ENCODE results near the gene DGKD. TPM values are rescaled to one million over a fixed set of nuclear protein-coding genes. Genes with fewer than 3 reads are reported as not detected.
"Not testable (repeated sequence)": the region's sequence is repeated elsewhere in the genome, so short reads cannot be mapped to it uniquely, and the experiment has no call there.

The DGKD gene
- total RNA-seq, 1 donor from 2014 or later: 17.7 TPM

DNA sequence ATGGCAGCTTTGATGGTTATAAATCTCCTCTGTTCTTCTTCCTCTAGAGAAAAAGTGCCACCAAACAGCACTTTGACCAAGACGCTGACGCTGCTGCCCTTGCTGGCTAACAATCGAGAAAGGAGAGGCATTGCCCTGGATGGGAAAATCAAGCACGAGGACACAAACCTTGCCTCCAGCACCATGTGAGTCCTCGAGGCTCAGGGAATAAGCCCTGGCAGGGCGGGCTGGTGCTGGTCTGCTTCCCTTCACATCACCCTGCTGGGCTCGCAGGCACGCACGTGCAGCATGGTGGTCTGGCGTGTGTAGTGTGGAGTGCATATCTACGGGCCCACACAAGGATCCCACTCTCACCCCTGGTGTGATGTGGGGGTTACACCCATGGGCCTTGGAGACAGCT, 19.4 kb upstream of the DGKD start:
- Mint-ChIP-seq H3K27ac (ENCODE audit: unreplicated experiment) (no peak overlapping the region), H3K36me3 (ENCODE audit: low read depth, unreplicated experiment) (no peaks in the 10 kb centered on the region), H3K4me1 (ENCODE audit: low read depth, unreplicated experiment) (peaks cover 2% of the 10 kb centered on the region), H3K4me3 (ENCODE audit: unreplicated experiment) (no peak overlapping the region), H3K27me3 (ENCODE audit: low read depth, unreplicated experiment) (peaks cover 46% of the 10 kb centered on the region), H3K9me3 (ENCODE audit: unreplicated experiment) (no peaks in the 10 kb centered on the region)
- H3K9ac ChIP-seq (ENCODE audit: low read length): no peak overlapping the region
- H3K4me3 ChIP-seq (ENCODE audit: insufficient read depth, low read depth, low read length): no peak overlapping the region
- H3K27ac ChIP-seq (ENCODE audit: low read depth, low read length): no peak overlapping the region
- H3K4me1 ChIP-seq (ENCODE audit: insufficient read depth, low read length): peaks cover 3% of the 10 kb centered on the region
- H3K27me3 ChIP-seq (ENCODE audit: insufficient read depth, low read length): peaks cover 11% of the 10 kb centered on the region
- TF ChIP-seq EZH2 (IDR thresholded peaks at IDR 0.05; ENCODE audit: insufficient read depth, low read length): no peak
- no peak for TF ChIP-seq CTCF (IDR thresholded peaks at IDR 0.05; ENCODE audit: insufficient read depth, low read depth, low read length)
- no peaks in the 10 kb centered on the region for H4K20me1 ChIP-seq (ENCODE audit: insufficient read depth, low read length)
- no peaks in the 10 kb centered on the region for H3K9me3 ChIP-seq (ENCODE audit: insufficient read depth, low read depth, low read length)
- no peaks in the 10 kb centered on the region for H3K79me2 ChIP-seq (ENCODE audit: insufficient read depth, low read length)
- H3K4me2 ChIP-seq (ENCODE audit: low read length): no peak overlapping the region
- no peak overlapping the region for H2AFZ ChIP-seq (ENCODE audit: low read depth, low read length)
- FAIRE-seq (no peak), DNase-seq (ENCODE audit: low read depth) (no peak)
- H3K36me3 ChIP-seq (ENCODE audit: insufficient read depth, low read length): no peaks in the 10 kb centered on the region

DNA sequence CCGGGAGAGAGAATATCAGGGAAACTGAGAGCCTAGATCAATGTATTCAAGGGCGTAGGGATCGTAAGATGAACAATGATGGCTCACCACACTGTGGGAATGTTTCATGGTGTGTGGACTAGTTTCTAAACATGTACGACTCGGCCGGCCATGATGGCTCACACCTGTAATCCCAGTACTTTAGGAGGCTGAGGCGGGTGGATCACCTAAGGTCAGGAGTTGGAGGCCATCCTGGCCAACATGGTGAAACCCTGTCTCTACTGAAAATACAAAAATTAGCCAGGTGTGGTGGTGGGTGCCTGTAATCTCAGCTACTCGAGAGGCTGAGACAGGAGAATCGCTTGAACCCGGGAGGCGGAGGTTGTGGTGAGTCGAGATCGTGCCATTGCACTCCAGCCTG, 18.2 kb upstream of the DGKD start:
- not testable (repeated sequence) for H3K9ac ChIP-seq (ENCODE audit: low read length); H3K4me1 Mint-ChIP-seq (ENCODE audit: low read depth, unreplicated experiment); DNase-seq (ENCODE audit: low read depth); H2AFZ ChIP-seq (ENCODE audit: low read depth, low read length); H4K20me1 ChIP-seq (ENCODE audit: insufficient read depth, low read length); H3K36me3 Mint-ChIP-seq (ENCODE audit: low read depth, unreplicated experiment); H3K9me3 Mint-ChIP-seq (ENCODE audit: unreplicated experiment); H3K4me1 ChIP-seq (ENCODE audit: insufficient read depth, low read length); H3K4me3 ChIP-seq (ENCODE audit: insufficient read depth, low read depth, low read length); FAIRE-seq; H3K4me3 Mint-ChIP-seq (ENCODE audit: unreplicated experiment); H3K27ac Mint-ChIP-seq (ENCODE audit: unreplicated experiment); H3K9me3 ChIP-seq (ENCODE audit: insufficient read depth, low read depth, low read length); H3K36me3 ChIP-seq (ENCODE audit: insufficient read depth, low read length); H3K27ac ChIP-seq (ENCODE audit: low read depth, low read length); H3K4me2 ChIP-seq (ENCODE audit: low read length); H3K79me2 ChIP-seq (ENCODE audit: insufficient read depth, low read length)
- H3K27me3 Mint-ChIP-seq (ENCODE audit: low read depth, unreplicated experiment): peaks cover 46% of the 10 kb centered on the region
- peaks cover 11% of the 10 kb centered on the region for H3K27me3 ChIP-seq (ENCODE audit: insufficient read depth, low read length)

GRCh38 chr2:233336541-233336940, 17.8 kb upstream of the DGKD start:
- H3K27ac ChIP-seq (ENCODE audit: low read depth, low read length): no peak overlapping the region
- DNase-seq (ENCODE audit: low read depth) (no peak), FAIRE-seq (no peak)
- H3K9ac ChIP-seq (ENCODE audit: low read length): no peak overlapping the region
- no peaks in the 10 kb centered on the region for H3K36me3 ChIP-seq (ENCODE audit: insufficient read depth, low read length)
- H3K4me2 ChIP-seq (ENCODE audit: low read length): no peak overlapping the region
- no peaks in the 10 kb centered on the region for H4K20me1 ChIP-seq (ENCODE audit: insufficient read depth, low read length)
- no peaks in the 10 kb centered on the region for H3K4me1 Mint-ChIP-seq (ENCODE audit: low read depth, unreplicated experiment)
- peaks cover 11% of the 10 kb centered on the region for H3K27me3 ChIP-seq (ENCODE audit: insufficient read depth, low read length)
- H3K4me3 Mint-ChIP-seq (ENCODE audit: unreplicated experiment): no peak overlapping the region
- no peaks in the 10 kb centered on the region for H3K79me2 ChIP-seq (ENCODE audit: insufficient read depth, low read length)
- no peak overlapping the region for H3K27ac Mint-ChIP-seq (ENCODE audit: unreplicated experiment)
- H3K27me3 Mint-ChIP-seq (ENCODE audit: low read depth, unreplicated experiment): peaks cover 45% of the 10 kb centered on the region
- no peaks in the 10 kb centered on the region for H3K9me3 Mint-ChIP-seq (ENCODE audit: unreplicated experiment)
- no peak overlapping the region for H3K4me3 ChIP-seq (ENCODE audit: insufficient read depth, low read depth, low read length)
- H2AFZ ChIP-seq (ENCODE audit: low read depth, low read length): no peak overlapping the region
- H3K9me3 ChIP-seq (ENCODE audit: insufficient read depth, low read depth, low read length): no peaks in the 10 kb centered on the region
- H3K4me1 ChIP-seq (ENCODE audit: insufficient read depth, low read length): no peaks in the 10 kb centered on the region
- TF ChIP-seq EZH2 (IDR thresholded peaks at IDR 0.05; ENCODE audit: insufficient read depth, low read length): no peak
- no peaks in the 10 kb centered on the region for H3K36me3 Mint-ChIP-seq (ENCODE audit: low read depth, unreplicated experiment)

DNA sequence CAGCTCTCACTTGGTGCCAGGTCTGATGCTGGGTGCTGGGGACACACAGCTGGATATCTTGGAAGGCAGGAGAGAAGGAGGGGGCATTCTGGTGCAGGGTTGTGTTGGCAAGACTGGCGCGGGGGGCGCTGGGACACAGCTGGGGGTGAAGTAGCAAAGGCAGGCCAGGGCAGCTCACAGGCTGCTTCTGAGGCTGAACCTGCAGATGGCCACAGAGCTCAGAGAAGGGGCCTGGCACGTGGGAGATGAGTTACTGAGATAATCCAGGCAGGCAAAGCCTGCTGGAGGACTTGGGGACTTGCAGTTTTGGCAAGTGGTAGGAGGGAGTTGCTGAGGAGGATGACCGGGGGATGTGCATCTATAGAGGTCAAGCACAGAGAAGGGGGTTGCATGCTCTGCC, 16.2 kb upstream of the DGKD start:
- no peak overlapping the region for H3K27ac Mint-ChIP-seq (ENCODE audit: unreplicated experiment)
- no peaks in the 10 kb centered on the region for H3K36me3 Mint-ChIP-seq (ENCODE audit: low read depth, unreplicated experiment)
- Histone ChIP-seq H3K79me2 (ENCODE audit: insufficient read depth, low read length) (no peaks in the 10 kb centered on the region), H3K9ac (ENCODE audit: low read length) (no peak overlapping the region), H3K36me3 (ENCODE audit: insufficient read depth, low read length) (no peaks in the 10 kb centered on the region), H2AFZ (ENCODE audit: low read depth, low read length) (no peak overlapping the region), H3K9me3 (ENCODE audit: insufficient read depth, low read depth, low read length) (no peaks in the 10 kb centered on the region), H3K4me2 (ENCODE audit: low read length) (no peak overlapping the region), H4K20me1 (ENCODE audit: insufficient read depth, low read length) (no peaks in the 10 kb centered on the region), H3K27ac (ENCODE audit: low read depth, low read length) (no peak overlapping the region), H3K27me3 (ENCODE audit: insufficient read depth, low read length) (peaks cover 11% of the 10 kb centered on the region), H3K4me1 (ENCODE audit: insufficient read depth, low read length) (no peaks in the 10 kb centered on the region), H3K4me3 (ENCODE audit: insufficient read depth, low read depth, low read length) (no peak overlapping the region)
- no peaks in the 10 kb centered on the region for H3K9me3 Mint-ChIP-seq (ENCODE audit: unreplicated experiment)
- H3K4me1 Mint-ChIP-seq (ENCODE audit: low read depth, unreplicated experiment): no peaks in the 10 kb centered on the region
- TF ChIP-seq CTCF (IDR thresholded peaks at IDR 0.05; ENCODE audit: insufficient read depth, low read depth, low read length) (no peak), EZH2 (IDR thresholded peaks at IDR 0.05; ENCODE audit: insufficient read depth, low read length) (no peak)
- peaks cover 40% of the 10 kb centered on the region for H3K27me3 Mint-ChIP-seq (ENCODE audit: low read depth, unreplicated experiment)
- DNase-seq (ENCODE audit: low read depth) (no peak), FAIRE-seq (no peak)
- H3K4me3 Mint-ChIP-seq (ENCODE audit: unreplicated experiment): no peak overlapping the region
